Measurements from ENCODE around the gene MRAP.

MRAP gene

GRCh38 chr21:32349333-32349944 is 50.8 kb downstream of the MRAP start:
- DNase-seq (ENCODE audit: low read depth), result no peak

- DNase-seq (ENCODE audit: low read depth), result no peak
Measured at GRCh38 chr21:32350211-32350980, 51.7 kb downstream of the MRAP start.

- no peak for DNase-seq (ENCODE audit: low read depth)
Measured at GRCh38 chr21:32350981-32351380, 52.3 kb downstream of the MRAP start.

GRCh38 chr21:32351428-32351827 is 52.8 kb downstream of the MRAP start:
- DNase-seq (ENCODE audit: low read depth), result no peak

GRCh38 chr21:32352526-32352925 is 53.9 kb downstream of the MRAP start:
- no peak for DNase-seq (ENCODE audit: low read depth)

- no peak for DNase-seq (ENCODE audit: low read depth)
Measured at GRCh38 chr21:32353002-32353711, 54.5 kb downstream of the MRAP start.

GRCh38 chr21:32356874-32357395 is 58.3 kb downstream of the MRAP start:
- no peak for DNase-seq (ENCODE audit: low read depth)

GRCh38 chr21:32359719-32360260 is 61.1 kb downstream of the MRAP start:
- no peak for DNase-seq (ENCODE audit: low read depth)

- DNase-seq (ENCODE audit: low read depth), result no peak
Measured at GRCh38 chr21:32360401-32360975, 61.8 kb downstream of the MRAP start.
